ENCODE data around the gene ZNF791.

The ZNF791 gene

GRCh38 chr19:12580180-12580694 is 30.5 kb upstream of the ZNF791 start:
- no peak for TF ChIP-seq CTCF (IDR thresholded peaks at IDR 0.05; ENCODE audit: extremely low read depth, insufficient read depth, missing control alignments)
- in situ Hi-C loops (cut with MboI; ENCODE audit: low pct_unique_long_range_greater_than_20kb, low sequenced_read_pairs, unreplicated experiment): no loop called here
- DNase-seq (ENCODE audit: low spot score): no peak

DNA sequence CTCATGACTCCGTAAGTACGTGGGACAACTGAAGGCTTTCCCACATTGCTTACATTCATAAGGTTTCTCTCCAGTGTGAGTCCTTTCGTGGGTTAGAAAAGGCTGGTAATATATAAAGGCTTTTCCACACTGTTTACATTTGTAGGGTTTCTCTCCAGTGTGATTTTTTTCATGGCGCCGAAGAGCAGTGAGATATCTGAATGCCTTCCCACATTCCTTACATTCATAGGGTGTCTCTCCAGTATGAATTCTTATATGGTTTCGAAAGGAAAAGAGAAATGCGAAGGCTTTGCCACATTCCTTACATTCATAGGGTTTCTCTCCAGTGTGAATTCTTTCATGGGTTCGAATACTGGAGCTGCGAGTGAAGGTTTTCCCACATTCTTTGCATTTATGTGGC is 29.6 kb upstream of the ZNF791 start:
- TF ChIP-seq CTCF (IDR thresholded peaks at IDR 0.05; ENCODE audit: extremely low read depth, insufficient read depth, missing control alignments): no peak
- DNase-seq (ENCODE audit: low spot score): no peak
- in situ Hi-C loops (cut with MboI; ENCODE audit: low pct_unique_long_range_greater_than_20kb, low sequenced_read_pairs, unreplicated experiment): no loop called here

DNA sequence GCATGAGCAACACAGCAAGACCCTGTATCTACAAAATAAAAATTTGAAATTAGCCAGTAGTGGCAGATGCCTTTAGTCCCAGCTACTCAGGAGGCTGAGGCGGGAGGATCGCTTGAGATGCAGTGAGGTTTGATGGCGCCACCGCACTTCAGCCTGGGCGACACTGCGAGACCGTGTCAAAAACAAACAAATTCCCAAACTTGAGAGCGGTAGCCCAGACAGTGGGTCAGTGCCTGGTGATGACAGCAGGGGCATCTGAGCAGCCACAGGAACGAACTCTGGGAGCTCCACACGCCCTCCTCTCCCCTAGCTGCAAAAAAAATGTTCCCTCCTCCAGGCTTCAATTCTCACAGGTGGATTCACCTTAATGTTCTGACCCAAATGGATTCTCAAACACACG is 14.2 kb upstream of the ZNF791 start:
- TF ChIP-seq CTCF (IDR thresholded peaks at IDR 0.05; ENCODE audit: extremely low read depth, insufficient read depth, missing control alignments): no peak
- in situ Hi-C loops (cut with MboI; ENCODE audit: low pct_unique_long_range_greater_than_20kb, low sequenced_read_pairs, unreplicated experiment): no loop called here
- DNase-seq (ENCODE audit: low spot score): no peak

- no peak for DNase-seq (ENCODE audit: low spot score)
- no peak for TF ChIP-seq CTCF (IDR thresholded peaks at IDR 0.05; ENCODE audit: extremely low read depth, insufficient read depth, missing control alignments)
- in situ Hi-C loops (cut with MboI; ENCODE audit: low pct_unique_long_range_greater_than_20kb, low sequenced_read_pairs, unreplicated experiment): no loop called here
Observed at GRCh38 chr19:12596927-12597548, 13.7 kb upstream of the ZNF791 start.

DNA sequence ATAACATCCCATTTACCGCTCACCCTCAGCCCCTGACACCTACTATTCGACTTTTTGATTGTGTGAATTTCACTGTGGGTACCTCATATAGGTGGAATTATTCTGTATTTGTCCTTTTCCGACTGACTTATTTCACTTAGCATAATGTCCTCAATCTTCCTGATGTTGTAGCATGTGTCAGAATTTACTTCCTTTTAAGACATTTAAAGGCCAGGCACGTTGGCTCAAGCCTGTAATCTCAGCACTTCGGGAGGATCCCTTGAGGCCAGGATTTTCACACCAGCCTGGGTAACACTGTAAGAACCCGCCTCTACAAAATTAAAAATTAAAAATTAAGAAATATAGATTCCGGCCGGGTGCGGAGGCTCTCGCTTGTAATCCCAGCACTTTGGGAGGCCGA is 13.1 kb upstream of the ZNF791 start:
- in situ Hi-C loops (cut with MboI; ENCODE audit: low pct_unique_long_range_greater_than_20kb, low sequenced_read_pairs, unreplicated experiment): no loop called here
- no peak for TF ChIP-seq CTCF (IDR thresholded peaks at IDR 0.05; ENCODE audit: extremely low read depth, insufficient read depth, missing control alignments)
- DNase-seq (ENCODE audit: low spot score): no peak

- peak; percentile 82 for DNase-seq (ENCODE audit: low spot score)
- in situ Hi-C loops (cut with MboI; ENCODE audit: low pct_unique_long_range_greater_than_20kb, low sequenced_read_pairs, unreplicated experiment): no loop called here
- no peak for TF ChIP-seq CTCF (IDR thresholded peaks at IDR 0.05; ENCODE audit: extremely low read depth, insufficient read depth, missing control alignments)
Observed at GRCh38 chr19:12603714-12604113, 7.0 kb upstream of the ZNF791 start.
